H9 (cell line): ENCODE data around the gene TMEM80. TPM values are rescaled to one million over a fixed set of nuclear protein-coding genes. Genes with fewer than 3 reads are reported as not detected.

Source experiments
- DNase-seq: peaks from one replicate; pipeline ENCODE4 v3.0.0-alpha.2; 2017
- H2AFZ ChIP-seq: one replicate; pipeline ENCODE4 v1.6.1; 2013; ENCODE audit warnings: mild to moderate bottlenecking, low read length, control low read depth, moderate library complexity
- H2AK5ac ChIP-seq: 2 replicates; pipeline ENCODE4 v1.6.1; 2013; ENCODE audit warnings: low read length, control low read depth, mixed read lengths; ENCODE audit not compliant: insufficient read length
- H2BK120ac ChIP-seq: one replicate; pipeline ENCODE4 v1.6.1; 2013; ENCODE audit warnings: low read depth, mild to moderate bottlenecking, low read length, control low read depth, inconsistent platforms; ENCODE audit not compliant: poor library complexity, severe bottlenecking
- H2BK12ac ChIP-seq: 2 replicates; pipeline ENCODE4 v1.6.1; 2013; ENCODE audit warnings: low read length, control low read depth, mixed read lengths, low read depth; ENCODE audit not compliant: insufficient read length
- H2BK15ac ChIP-seq: 2 replicates; pipeline ENCODE4 v1.6.1; 2013; ENCODE audit warnings: low read depth, low read length, control low read depth
- H2BK20ac ChIP-seq: one replicate; pipeline ENCODE4 v1.6.1; 2013; ENCODE audit warnings: low read depth, mild to moderate bottlenecking, low read length, control low read depth, inconsistent platforms; ENCODE audit not compliant: poor library complexity, severe bottlenecking
- H2BK5ac ChIP-seq: 2 replicates; pipeline ENCODE4 v1.6.1; 2013; ENCODE audit warnings: low read length, control low read depth, mixed read lengths; ENCODE audit not compliant: insufficient read length
- H3K14ac ChIP-seq: 2 replicates; pipeline ENCODE4 v1.6.1; 2013; ENCODE audit warnings: low read length, control low read depth; ENCODE audit not compliant: insufficient read depth
- H3K18ac ChIP-seq: 2 replicates; pipeline ENCODE4 v1.6.1; 2013; ENCODE audit warnings: low read depth, mild to moderate bottlenecking, mixed read lengths, low read length, control low read depth; ENCODE audit not compliant: insufficient read length
- H3K23ac ChIP-seq: 2 replicates; pipeline ENCODE4 v1.6.1; 2013; ENCODE audit warnings: low read length, control low read depth, mixed read lengths, low read depth; ENCODE audit not compliant: insufficient read length
- H3K23me2 ChIP-seq: 2 replicates; pipeline ENCODE4 v1.6.1; 2013; ENCODE audit warnings: low read depth, mild to moderate bottlenecking, mixed read lengths, low read length, control low read depth; ENCODE audit not compliant: insufficient read length, poor library complexity, severe bottlenecking
- H3K27ac ChIP-seq: 2 replicates; pipeline ENCODE4 v1.5.1; 2013; ENCODE audit warnings: low read length, control low read depth, mixed read lengths, low read depth; ENCODE audit not compliant: insufficient read length
- H3K27me3 ChIP-seq: 2 replicates; pipeline ENCODE4 v1.6.1; 2013; ENCODE audit warnings: low read length, control low read depth, inconsistent platforms; ENCODE audit not compliant: insufficient read depth
- H3K4ac ChIP-seq: 2 replicates; pipeline ENCODE4 v1.6.1; 2013; ENCODE audit warnings: low read depth, mild to moderate bottlenecking, control low read depth, inconsistent platforms, low read length, moderate library complexity
- H3K4me1 ChIP-seq: 2 replicates; pipeline ENCODE4 v1.6.1; 2013; ENCODE audit warnings: low read length, control low read depth, inconsistent platforms; ENCODE audit not compliant: insufficient read depth
- H3K4me2 ChIP-seq: 2 replicates; pipeline ENCODE4 v1.6.1; 2013; ENCODE audit warnings: low read length, control low read depth, mixed read lengths; ENCODE audit not compliant: insufficient read length, insufficient read depth
- H3K56ac ChIP-seq: 2 replicates; pipeline ENCODE4 v1.6.1; 2013; ENCODE audit warnings: low read depth, mild to moderate bottlenecking, mixed read lengths, low read length, control low read depth; ENCODE audit not compliant: insufficient read length
- H3K79me1 ChIP-seq: 2 replicates; pipeline ENCODE4 v1.6.1; 2013; ENCODE audit warnings: low read depth, mild to moderate bottlenecking, moderate library complexity, low read length, control low read depth, inconsistent platforms; ENCODE audit not compliant: insufficient read depth, poor library complexity, severe bottlenecking
- H3K79me2 ChIP-seq: 2 replicates; pipeline ENCODE4 v1.6.1; 2013; ENCODE audit warnings: low read length, control low read depth, inconsistent platforms; ENCODE audit not compliant: insufficient read depth
- H3K9ac ChIP-seq: 2 replicates; pipeline ENCODE4 v1.6.1; 2013; ENCODE audit warnings: low read length, control low read depth, mixed read lengths; ENCODE audit not compliant: insufficient read length; ENCODE audit errors: extremely low read depth
- H3K9me3 ChIP-seq: one replicate; pipeline ENCODE4 v1.6.1; 2013; ENCODE audit warnings: low read depth, low read length, inconsistent platforms; ENCODE audit not compliant: control insufficient read depth
- H3T11ph ChIP-seq: one replicate; pipeline ENCODE4 v1.6.1; 2013; ENCODE audit warnings: mild to moderate bottlenecking, low read length, control low read depth, inconsistent platforms
- H4K20me1 ChIP-seq: one replicate; pipeline ENCODE4 v1.6.1; 2013; ENCODE audit not compliant: control insufficient read depth, insufficient read length, insufficient read depth
- H4K5ac ChIP-seq: 2 replicates; pipeline ENCODE4 v1.6.1; 2013; ENCODE audit warnings: low read depth, mild to moderate bottlenecking, mixed read lengths, low read length, control low read depth; ENCODE audit not compliant: insufficient read length
- H4K8ac ChIP-seq: replicated peaks from 2 replicates; pipeline ENCODE4 v1.6.1; 2013; ENCODE audit warnings: low read length, control low read depth, mixed read lengths, low read depth; ENCODE audit not compliant: insufficient read length
- H4K91ac ChIP-seq: 2 replicates; pipeline ENCODE4 v1.6.1; 2013; ENCODE audit warnings: low read depth, mild to moderate bottlenecking, moderate library complexity, mixed read lengths, low read length, control low read depth; ENCODE audit not compliant: insufficient read length
- H3K27ac Mint-ChIP-seq, 3 experiments: 2 replicates in 2 of 3; 3 replicates in 1 of 3; pipeline ENCODE4 v1.8.0; 2020 to 2021; ENCODE audit warnings: mixed read lengths in 3 of 3, mild to moderate bottlenecking in 1 of 3, moderate library complexity in 1 of 3
- H3K27me3 Mint-ChIP-seq: 2 replicates; pipeline ENCODE4 v1.8.0; 2021; ENCODE audit warnings: low read depth, mild to moderate bottlenecking, moderate library complexity, mixed read lengths
- H3K36me3 Mint-ChIP-seq, 3 experiments: 2 replicates in 2 of 3; 3 replicates in 1 of 3; pipeline ENCODE4 v1.8.0; 2020 to 2021; ENCODE audit warnings: low read depth in 3 of 3, mixed read lengths in 3 of 3; ENCODE audit not compliant: insufficient read depth in 1 of 3
- H3K4me1 Mint-ChIP-seq, 2 experiments: 2 replicates each; pipeline ENCODE4 v1.8.0; 2020; ENCODE audit warnings: mixed read lengths in 2 of 2
- H3K4me3 Mint-ChIP-seq, 2 experiments: 2 replicates in 1 of 2; 3 replicates in 1 of 2; pipeline ENCODE4 v1.8.0; 2020 to 2021; ENCODE audit warnings: mild to moderate bottlenecking in 2 of 2, mixed read lengths in 2 of 2, moderate library complexity in 1 of 2
- H3K9me3 Mint-ChIP-seq, 2 experiments: 2 replicates in 1 of 2; 3 replicates in 1 of 2; pipeline ENCODE4 v1.8.0; 2020; ENCODE audit warnings: mild to moderate bottlenecking in 2 of 2, mixed read lengths in 2 of 2, moderate library complexity in 1 of 2
- WGBS: extraction: QIAGEN DNeasy Blood & Tissue Kit; methylation state at CpG from one replicate; pipeline ENCODE4 v1.1.7; 2013; ENCODE audit warnings: missing lambda C conversion rate, low lambda C conversion rate, mixed read lengths; ENCODE audit not compliant: insufficient read length; ENCODE audit errors: extremely low coverage; 5-methylcytosine and 5-hydroxymethylcytosine counted together
- total RNA-seq: library from RNA; stranded (reverse); gene quantifications from 2 replicates; pipeline ENCODE4 v1.2.1, GENCODE V29; 2021
- TF ChIP-seq, protein P1 (sequence below): fragments of 200-600 bp; sonication (generic); conservative IDR thresholded peaks from 3 replicates; pipeline ENCODE4 v1.8.0; 2021; ENCODE audit warnings: antibody characterized with exemption, mild to moderate bottlenecking

TMEM80 gene
- total RNA-seq, 1 experiment from 2014 or later = 23.6 TPM

- H3K36me3 Mint-ChIP-seq = peaks cover 5 to 50% (median 25%) of the 10 kb centered on the region in 3 experiments; a peak in 6 of 7 replicates
These were observed 36.0 kb upstream of the TMEM80 start for GRCh38 chr11:659532-660085.

More at GRCh38 chr11:659532-660085, 36.0 kb upstream of the TMEM80 start:
- Histone ChIP-seq H4K5ac (no peak overlapping the region), H3K27ac (no peak overlapping the region), H3K14ac (no peak overlapping the region), H3K56ac (no peak overlapping the region), H3K18ac (no peak overlapping the region), H2BK20ac (no peak overlapping the region), H3K9me3 (no peaks in the 10 kb centered on the region), H3K79me1 (no peaks in the 10 kb centered on the region), H4K8ac (no peak overlapping the region), H3K9ac (no peak overlapping the region), H3K23ac (no peak overlapping the region), H3K4ac (no peak overlapping the region), H3K79me2 (no peaks in the 10 kb centered on the region), H2BK5ac (no peak overlapping the region), H3K23me2 (no peaks in the 10 kb centered on the region), H4K91ac (no peak overlapping the region), H4K20me1 (no peaks in the 10 kb centered on the region), H2BK12ac (no peak overlapping the region), H3K4me1 (no peaks in the 10 kb centered on the region), H3K27me3 (no peaks in the 10 kb centered on the region), H3T11ph (no peak overlapping the region), H3K4me2 (no peak overlapping the region), H2BK120ac (no peak overlapping the region), H2AK5ac (no peak overlapping the region), H2AFZ (no peak overlapping the region), H2BK15ac (no peak overlapping the region)
- Mint-ChIP-seq H3K4me1 (0 out of 4 replicates have a peak, but pooled peaks cover 0 to 3% of the 10 kb centered on the region in 2 experiments), H3K9me3 (no peaks in the 10 kb centered on the region), H3K27ac (peak overlapping the region in 1 of 3 experiments; percentile 30; a peak in 1 of 7 replicates), H3K4me3 (no peak overlapping the region), H3K27me3 (no peaks in the 10 kb centered on the region)
- no CpG with 5 or more reads among the region's 16 CpGs for WGBS
- no peak for DNase-seq
- TF ChIP-seq, protein P1, sequence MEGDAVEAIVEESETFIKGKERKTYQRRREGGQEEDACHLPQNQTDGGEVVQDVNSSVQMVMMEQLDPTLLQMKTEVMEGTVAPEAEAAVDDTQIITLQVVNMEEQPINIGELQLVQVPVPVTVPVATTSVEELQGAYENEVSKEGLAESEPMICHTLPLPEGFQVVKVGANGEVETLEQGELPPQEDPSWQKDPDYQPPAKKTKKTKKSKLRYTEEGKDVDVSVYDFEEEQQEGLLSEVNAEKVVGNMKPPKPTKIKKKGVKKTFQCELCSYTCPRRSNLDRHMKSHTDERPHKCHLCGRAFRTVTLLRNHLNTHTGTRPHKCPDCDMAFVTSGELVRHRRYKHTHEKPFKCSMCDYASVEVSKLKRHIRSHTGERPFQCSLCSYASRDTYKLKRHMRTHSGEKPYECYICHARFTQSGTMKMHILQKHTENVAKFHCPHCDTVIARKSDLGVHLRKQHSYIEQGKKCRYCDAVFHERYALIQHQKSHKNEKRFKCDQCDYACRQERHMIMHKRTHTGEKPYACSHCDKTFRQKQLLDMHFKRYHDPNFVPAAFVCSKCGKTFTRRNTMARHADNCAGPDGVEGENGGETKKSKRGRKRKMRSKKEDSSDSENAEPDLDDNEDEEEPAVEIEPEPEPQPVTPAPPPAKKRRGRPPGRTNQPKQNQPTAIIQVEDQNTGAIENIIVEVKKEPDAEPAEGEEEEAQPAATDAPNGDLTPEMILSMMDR = no peak
